Ascending aorta (tissue), 2 donors: ENCODE measurements around the gene E2F1. TPM values are rescaled to one million over a fixed set of nuclear protein-coding genes. Genes with fewer than 3 reads are reported as not detected.

ENCODE experiments used
- DNase-seq, 2 donors: peaks; one replicate each; pipeline ENCODE4 v3.0.0-alpha.2; 2019; ENCODE audit warnings: low spot score in 2 of 2
- H3K27ac ChIP-seq, 2 donors: fragments of 200-600 bp; sonication (generic); one replicate each; pipeline ENCODE4 v1.5.1; 2016 to 2017; ENCODE audit warnings: mild to moderate bottlenecking in 1 of 2
- H3K27me3 ChIP-seq: fragments of 200-600 bp; sonication (generic); one replicate; pipeline ENCODE4 v1.5.1; 2017
- H3K36me3 ChIP-seq, 2 donors: fragments of 200-600 bp; sonication (generic); one replicate each; pipeline ENCODE4 v1.5.1; 2016
- H3K4me1 ChIP-seq, 2 donors: fragments of 200-600 bp; sonication (generic); one replicate each; pipeline ENCODE4 v1.5.1; 2016 to 2017; ENCODE audit warnings: mild to moderate bottlenecking in 1 of 2
- H3K4me3 ChIP-seq, 2 donors: fragments of 200-600 bp; sonication (generic); one replicate each; pipeline ENCODE4 v1.5.1; 2016 to 2017; ENCODE audit warnings: mild to moderate bottlenecking in 1 of 2
- H3K9me3 ChIP-seq, 2 donors: fragments of 200-600 bp; sonication (generic); one replicate each; pipeline ENCODE4 v1.5.1; 2016
- intact Hi-C: fragments of 100-400 bp; cut with DNase I; formaldehyde crosslinking; loops from one replicate; pipeline ENCODE4 v1.15.1; 2023
- total RNA-seq: library from RNA; depleted of rRNA; stranded (reverse); fragments of >200 nt; gene quantifications from one replicate; pipeline ENCODE4 v1.1.0, GENCODE V29; 2016
- TF ChIP-seq, protein P1 (sequence below), 3 experiments: fragments of 200-600 bp in 2 of 3; fragments of 450-650 bp in 1 of 3; sonication (generic) in 2 of 3; IDR thresholded peaks; one replicate each; pipeline ENCODE4 v1.5.1; 2016 to 2019; ENCODE audit warnings: antibody characterized with exemption in 3 of 3, mild to moderate bottlenecking in 1 of 3, moderate library complexity in 1 of 3

Gene E2F1
- total RNA-seq, 1 donor from 2014 or later, result 0.53 TPM

GRCh38 chr20:33669873-33670640, 16.1 kb downstream of the E2F1 start:
- intact Hi-C loops, result loop anchor here (5.0 kb wide), 4 partner anchors 213 to 442 kb away; partner anchors contain the start of genes EIF2S2, RALY and SNTA1
- TF ChIP-seq, protein P1, sequence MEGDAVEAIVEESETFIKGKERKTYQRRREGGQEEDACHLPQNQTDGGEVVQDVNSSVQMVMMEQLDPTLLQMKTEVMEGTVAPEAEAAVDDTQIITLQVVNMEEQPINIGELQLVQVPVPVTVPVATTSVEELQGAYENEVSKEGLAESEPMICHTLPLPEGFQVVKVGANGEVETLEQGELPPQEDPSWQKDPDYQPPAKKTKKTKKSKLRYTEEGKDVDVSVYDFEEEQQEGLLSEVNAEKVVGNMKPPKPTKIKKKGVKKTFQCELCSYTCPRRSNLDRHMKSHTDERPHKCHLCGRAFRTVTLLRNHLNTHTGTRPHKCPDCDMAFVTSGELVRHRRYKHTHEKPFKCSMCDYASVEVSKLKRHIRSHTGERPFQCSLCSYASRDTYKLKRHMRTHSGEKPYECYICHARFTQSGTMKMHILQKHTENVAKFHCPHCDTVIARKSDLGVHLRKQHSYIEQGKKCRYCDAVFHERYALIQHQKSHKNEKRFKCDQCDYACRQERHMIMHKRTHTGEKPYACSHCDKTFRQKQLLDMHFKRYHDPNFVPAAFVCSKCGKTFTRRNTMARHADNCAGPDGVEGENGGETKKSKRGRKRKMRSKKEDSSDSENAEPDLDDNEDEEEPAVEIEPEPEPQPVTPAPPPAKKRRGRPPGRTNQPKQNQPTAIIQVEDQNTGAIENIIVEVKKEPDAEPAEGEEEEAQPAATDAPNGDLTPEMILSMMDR (IDR thresholded peaks at IDR 0.05), result no peak
- DNase-seq, result no peak
- Histone ChIP-seq H3K27ac (peak overlapping the region in 1 of 2 donors; percentile 46), H3K9me3 (no peaks in the 10 kb centered on the region), H3K27me3 (no peaks in the 10 kb centered on the region), H3K4me3 (no peak overlapping the region), H3K36me3 (no peaks in the 10 kb centered on the region), H3K4me1 (peaks cover 6 to 49% of the 10 kb centered on the region in 2 donors)

DNA sequence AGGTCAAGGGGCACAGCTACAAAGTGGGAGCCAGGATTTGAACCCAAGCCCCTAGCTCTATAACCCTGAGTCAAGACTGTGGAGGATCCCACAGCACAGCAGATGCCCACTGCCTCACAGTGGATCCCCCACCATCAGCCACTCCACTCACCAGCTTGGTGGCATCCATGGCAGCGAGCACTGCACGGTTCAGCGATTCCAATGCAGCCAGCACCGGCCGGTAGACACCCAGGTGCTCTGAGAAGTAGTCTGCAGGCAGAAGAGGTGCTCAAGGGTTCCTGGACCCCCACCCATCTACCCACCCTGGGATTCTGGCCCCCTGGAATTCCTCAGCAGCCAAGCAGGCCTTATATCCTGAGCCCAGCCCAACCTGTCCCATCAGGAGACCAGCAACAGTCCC, 17.0 kb downstream of the E2F1 start:
- H3K36me3 ChIP-seq, result no peaks in the 10 kb centered on the region
- intact Hi-C loops, result loop anchor here (5.0 kb wide), 3 partner anchors 212 to 323 kb away; partner anchors contain the start of genes RALY and SNTA1
- no peak for DNase-seq
- H3K27ac ChIP-seq, result peak overlapping the region in 1 of 2 donors; percentile 46
- TF ChIP-seq, protein P1 (IDR thresholded peaks at IDR 0.05), result no peak
- H3K4me1 ChIP-seq, result peaks cover 6 to 52% of the 10 kb centered on the region in 2 donors
- no peak overlapping the region for H3K4me3 ChIP-seq
- no peaks in the 10 kb centered on the region for H3K9me3 ChIP-seq
- no peaks in the 10 kb centered on the region for H3K27me3 ChIP-seq

DNA sequence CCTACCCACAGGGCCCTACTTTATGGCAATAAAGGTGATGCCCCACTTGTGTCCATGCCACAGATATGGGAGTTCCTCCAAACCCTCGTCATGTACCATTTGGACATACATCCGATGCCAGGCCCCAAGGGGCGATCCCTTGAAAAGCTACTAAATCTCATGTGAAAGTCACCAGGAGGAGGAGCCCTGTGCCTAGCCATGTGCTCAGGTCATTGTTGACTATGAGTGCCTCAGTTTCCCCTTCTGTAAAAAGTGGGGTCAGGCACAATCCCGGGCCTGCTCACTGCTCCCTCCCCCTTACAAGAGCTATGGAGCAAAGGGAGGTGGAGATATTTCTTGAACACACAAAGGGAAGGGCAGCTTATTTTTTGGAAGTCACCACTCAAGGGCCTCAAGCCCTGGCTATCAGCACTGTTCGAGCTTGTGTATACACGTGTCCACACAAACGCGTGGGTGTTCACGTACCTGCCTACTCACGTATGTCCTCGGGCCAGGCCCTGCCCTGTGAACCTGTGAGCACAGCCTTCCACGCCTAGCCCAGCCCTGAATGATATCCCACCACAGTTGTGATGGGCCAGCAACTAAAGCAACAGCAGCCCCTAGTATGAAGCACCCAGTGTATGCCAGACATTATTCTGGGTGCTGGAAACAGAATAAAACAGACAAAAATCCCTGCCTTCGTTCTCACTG, 17.6 kb downstream of the E2F1 start:
- Histone ChIP-seq H3K4me3 (peak overlapping the region in 1 of 2 donors; percentile 70), H3K27ac (peak overlapping the region; percentile 88 to 93), H3K9me3 (no peaks in the 10 kb centered on the region), H3K4me1 (peaks cover 6 to 53% of the 10 kb centered on the region in 2 donors), H3K27me3 (no peaks in the 10 kb centered on the region), H3K36me3 (no peaks in the 10 kb centered on the region)
- TF ChIP-seq, protein P1 (IDR thresholded peaks at IDR 0.05), result no peak
- DNase-seq, result no peak
- intact Hi-C loops, result loop anchor here (5.0 kb wide), 3 partner anchors 211 to 324 kb away; partner anchors contain the start of genes RALY and SNTA1

DNA sequence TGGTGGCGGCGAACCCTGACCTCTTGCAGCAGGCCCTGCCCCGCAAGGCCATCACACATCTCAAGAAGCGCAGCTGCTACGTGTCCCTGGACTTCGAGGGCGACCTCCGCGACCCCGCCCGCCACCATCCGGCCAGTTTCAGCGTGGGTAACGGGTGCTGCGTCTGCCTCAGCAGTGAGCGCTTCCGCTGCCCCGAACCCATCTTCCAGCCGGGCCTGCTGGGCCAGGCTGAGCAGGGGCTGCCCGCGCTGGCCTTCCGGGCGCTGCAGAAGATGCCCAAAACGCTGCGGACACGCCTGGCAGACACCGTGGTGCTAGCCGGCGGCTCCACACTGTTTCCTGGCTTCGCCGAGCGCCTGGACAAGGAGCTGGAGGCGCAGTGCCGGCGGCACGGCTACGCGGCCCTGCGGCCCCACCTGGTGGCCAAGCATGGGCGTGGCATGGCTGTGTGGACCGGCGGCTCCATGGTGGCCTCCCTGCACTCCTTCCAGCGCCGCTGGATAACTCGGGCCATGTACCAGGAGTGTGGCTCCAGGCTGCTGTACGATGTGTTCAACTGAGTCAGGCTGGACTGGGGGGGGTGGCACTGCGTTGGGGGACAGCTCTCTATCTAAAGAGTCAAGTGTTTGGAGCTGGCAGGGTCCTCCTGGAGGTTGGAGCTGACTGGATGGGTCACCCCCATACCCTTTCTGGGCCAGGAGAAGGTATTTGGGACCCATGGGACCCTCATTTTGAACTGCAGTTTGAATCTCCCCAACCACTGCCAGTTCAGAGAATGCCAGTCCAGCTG, 18.3 kb downstream of the E2F1 start:
- Histone ChIP-seq H3K27ac (peak overlapping the region; percentile 88 to 93), H3K4me1 (peaks cover 7 to 47% of the 10 kb centered on the region in 2 donors)
- peak in 1 of 2 donors; percentile 90 for DNase-seq

More for the DNA sequence above, 18.3 kb downstream of the E2F1 start:
- TF ChIP-seq, protein P1 (IDR thresholded peaks at IDR 0.05), result peak; percentile 94 to 96 (median 94)
- H3K9me3 ChIP-seq, result no peaks in the 10 kb centered on the region
- peak overlapping the region; percentile 65 to 70 for H3K4me3 ChIP-seq
- intact Hi-C loops, result loop anchor here (2.0 to 5.0 kb wide), 4 partner anchors 63 to 324 kb away; partner anchors contain the start of genes RALY, SNTA1 and ZNF341
- H3K36me3 ChIP-seq, result no peaks in the 10 kb centered on the region
- H3K27me3 ChIP-seq, result no peaks in the 10 kb centered on the region
